ENCODE results near the gene FLCN.

DNA sequence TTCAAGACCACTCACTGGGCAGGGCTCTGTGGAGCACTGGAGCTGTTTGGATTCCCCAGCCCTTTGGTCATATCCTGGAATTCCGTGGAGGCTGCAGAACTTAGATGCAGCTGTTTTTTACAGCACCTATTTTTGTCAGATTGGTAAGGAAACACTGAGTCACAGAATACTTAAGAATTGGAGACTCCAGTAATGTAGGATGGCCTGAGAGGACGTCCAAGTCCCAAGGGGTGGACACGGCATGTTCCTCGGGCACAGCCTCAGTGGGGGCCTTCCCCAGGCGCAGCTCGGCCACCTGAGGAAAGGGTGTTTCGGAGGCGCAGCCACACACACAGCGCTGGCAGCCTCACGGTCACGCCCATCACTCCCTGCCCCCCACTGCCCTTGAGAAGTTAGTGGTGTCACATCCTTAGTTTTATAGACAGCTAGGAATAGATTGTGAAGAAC is 45.6 kb downstream of the FLCN start:
- TF ChIP-seq FOS (IDR thresholded peaks at IDR 0.05; ENCODE audit: borderline replicate concordance, insufficient read depth, low read length) = peak; percentile 79
- TF ChIP-seq, protein P1, sequence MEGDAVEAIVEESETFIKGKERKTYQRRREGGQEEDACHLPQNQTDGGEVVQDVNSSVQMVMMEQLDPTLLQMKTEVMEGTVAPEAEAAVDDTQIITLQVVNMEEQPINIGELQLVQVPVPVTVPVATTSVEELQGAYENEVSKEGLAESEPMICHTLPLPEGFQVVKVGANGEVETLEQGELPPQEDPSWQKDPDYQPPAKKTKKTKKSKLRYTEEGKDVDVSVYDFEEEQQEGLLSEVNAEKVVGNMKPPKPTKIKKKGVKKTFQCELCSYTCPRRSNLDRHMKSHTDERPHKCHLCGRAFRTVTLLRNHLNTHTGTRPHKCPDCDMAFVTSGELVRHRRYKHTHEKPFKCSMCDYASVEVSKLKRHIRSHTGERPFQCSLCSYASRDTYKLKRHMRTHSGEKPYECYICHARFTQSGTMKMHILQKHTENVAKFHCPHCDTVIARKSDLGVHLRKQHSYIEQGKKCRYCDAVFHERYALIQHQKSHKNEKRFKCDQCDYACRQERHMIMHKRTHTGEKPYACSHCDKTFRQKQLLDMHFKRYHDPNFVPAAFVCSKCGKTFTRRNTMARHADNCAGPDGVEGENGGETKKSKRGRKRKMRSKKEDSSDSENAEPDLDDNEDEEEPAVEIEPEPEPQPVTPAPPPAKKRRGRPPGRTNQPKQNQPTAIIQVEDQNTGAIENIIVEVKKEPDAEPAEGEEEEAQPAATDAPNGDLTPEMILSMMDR (IDR thresholded peaks at IDR 0.05; ENCODE audit: extremely low read depth in 1 of 2, insufficient read depth in 1 of 2, low read depth in 1 of 2, low read length in 2 of 2) = no peak
- TF ChIP-seq EZH2 (IDR thresholded peaks at IDR 0.05; ENCODE audit: borderline replicate concordance, low read depth, low read length, severe bottlenecking) = no peak
- TF ChIP-seq MYC (IDR thresholded peaks at IDR 0.05; ENCODE audit: low read depth, low read length) = no peak
- TF ChIP-seq POLR2A (IDR thresholded peaks at IDR 0.05; ENCODE audit: low read depth, low read length) = peak; percentile 34
- TF ChIP-seq POLR2AphosphoS5 (IDR thresholded peaks at IDR 0.05; ENCODE audit: insufficient read depth, low read depth, low read length) = peak; percentile 72
